NCI-H1930 (cell line): ENCODE data around the gene DAPP1.
"Not testable (repeated sequence)": the region's sequence is repeated elsewhere in the genome, so short reads cannot be mapped to it uniquely, and the experiment has no call there.

ENCODE experiments used
- DNase-seq, 2 experiments: peaks; one replicate each; lab custom pipeline; 2025; lab: John Stamatoyannopoulos, UW

The DAPP1 gene, protein sequence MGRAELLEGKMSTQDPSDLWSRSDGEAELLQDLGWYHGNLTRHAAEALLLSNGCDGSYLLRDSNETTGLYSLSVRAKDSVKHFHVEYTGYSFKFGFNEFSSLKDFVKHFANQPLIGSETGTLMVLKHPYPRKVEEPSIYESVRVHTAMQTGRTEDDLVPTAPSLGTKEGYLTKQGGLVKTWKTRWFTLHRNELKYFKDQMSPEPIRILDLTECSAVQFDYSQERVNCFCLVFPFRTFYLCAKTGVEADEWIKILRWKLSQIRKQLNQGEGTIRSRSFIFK

DNA sequence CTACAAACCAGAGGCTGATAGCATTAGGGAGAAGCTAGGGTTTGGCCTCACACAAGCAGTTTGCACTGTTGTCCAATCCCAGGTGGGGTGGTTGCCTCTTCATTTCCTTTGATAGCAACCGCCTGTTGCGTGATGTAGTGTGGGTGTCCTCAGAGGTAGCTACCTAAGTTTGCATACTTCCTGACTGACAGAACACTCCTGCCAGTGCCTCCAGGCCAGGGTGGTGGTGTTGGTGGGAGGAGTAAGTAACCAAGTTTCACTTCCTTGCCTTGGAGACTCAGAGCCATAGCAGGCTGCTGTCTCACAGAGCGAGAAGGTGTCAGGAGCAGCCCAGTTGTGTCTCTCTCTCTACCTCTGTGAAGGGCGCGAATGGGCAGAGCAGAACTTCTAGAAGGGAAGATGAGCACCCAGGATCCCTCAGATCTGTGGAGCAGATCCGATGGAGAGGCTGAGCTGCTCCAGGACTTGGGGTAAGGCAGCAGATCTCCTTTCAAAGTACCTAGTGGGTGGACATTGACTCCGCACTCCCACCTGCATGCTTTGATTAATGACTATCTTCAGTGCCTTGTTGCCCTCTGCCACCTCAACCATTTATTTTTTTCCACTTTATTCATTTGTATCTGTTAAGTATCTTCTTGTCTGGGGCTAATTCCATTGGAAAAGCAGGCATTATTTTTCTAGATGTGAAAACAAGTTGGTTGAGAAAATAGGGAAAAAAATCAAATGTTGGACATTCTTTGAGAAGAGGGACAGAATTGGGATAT is at the start of gene DAPP1:
TSS of gene DAPP1 (plus strand) at position 283 of the 764 bp plus-strand sequence. CDS start at position 370, 87 bp downstream.
- DNase-seq = no peak

DNA sequence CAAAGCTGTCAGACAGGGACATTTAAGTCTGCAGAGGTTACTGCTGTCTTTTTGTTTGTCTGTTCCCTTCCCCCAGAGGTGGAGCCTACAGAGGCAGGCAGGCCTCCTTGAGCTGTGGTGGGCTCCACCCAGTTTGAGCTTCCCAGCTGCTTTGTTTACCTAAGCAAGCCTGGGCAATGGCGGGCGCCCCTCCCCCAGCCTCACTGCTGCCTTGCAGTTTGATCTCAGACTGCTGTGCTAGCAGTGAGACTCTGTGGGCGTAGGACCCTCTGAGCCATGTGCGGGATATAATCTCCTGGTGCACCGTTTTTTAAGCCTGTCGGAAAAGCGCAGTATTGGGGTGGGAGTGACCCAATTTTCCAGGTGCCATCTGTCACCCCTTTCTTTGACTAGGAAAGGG is 45.8 kb upstream of the DAPP1 start:
- DNase-seq = not testable (repeated sequence)

DNA sequence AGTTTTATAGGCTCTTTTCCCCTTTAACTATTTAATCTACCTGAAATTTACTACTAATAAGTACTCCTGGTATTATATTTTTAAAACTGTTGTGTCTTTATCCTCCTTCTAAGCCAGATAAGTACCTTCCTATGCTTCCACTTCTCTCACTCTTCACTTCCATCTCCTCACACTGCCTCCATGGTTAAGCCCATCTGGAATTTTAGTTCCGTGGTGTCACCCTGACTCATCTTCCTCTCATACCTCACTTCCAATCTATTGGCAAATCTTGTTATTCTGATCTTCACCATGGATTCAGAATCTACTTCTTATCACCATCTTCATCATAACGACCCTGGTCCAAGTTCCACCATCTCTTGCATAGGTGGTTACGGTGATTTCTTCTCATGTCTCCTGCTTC is 32.7 kb upstream of the DAPP1 start:
- DNase-seq = no peak

DNA sequence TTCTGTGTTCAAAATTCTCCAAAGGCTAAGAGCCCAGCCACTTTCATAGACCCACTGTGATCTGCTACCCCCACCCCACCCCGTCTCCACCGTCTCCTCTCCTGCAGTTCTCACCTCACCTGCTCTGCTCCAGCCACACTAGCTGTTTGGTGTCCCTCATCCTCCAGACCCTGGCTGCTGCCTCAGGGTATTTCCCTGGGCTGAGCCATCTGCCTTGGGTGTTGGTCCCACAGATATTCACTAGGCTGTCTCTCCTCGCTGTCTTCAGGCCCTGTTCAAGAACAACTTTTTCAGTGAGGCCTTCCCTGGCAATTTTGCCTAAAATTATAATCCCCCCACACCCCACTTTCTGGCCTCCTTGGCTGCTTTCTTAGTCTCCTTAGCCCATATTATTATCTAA is 31.8 kb upstream of the DAPP1 start:
- DNase-seq = no peak

DNA sequence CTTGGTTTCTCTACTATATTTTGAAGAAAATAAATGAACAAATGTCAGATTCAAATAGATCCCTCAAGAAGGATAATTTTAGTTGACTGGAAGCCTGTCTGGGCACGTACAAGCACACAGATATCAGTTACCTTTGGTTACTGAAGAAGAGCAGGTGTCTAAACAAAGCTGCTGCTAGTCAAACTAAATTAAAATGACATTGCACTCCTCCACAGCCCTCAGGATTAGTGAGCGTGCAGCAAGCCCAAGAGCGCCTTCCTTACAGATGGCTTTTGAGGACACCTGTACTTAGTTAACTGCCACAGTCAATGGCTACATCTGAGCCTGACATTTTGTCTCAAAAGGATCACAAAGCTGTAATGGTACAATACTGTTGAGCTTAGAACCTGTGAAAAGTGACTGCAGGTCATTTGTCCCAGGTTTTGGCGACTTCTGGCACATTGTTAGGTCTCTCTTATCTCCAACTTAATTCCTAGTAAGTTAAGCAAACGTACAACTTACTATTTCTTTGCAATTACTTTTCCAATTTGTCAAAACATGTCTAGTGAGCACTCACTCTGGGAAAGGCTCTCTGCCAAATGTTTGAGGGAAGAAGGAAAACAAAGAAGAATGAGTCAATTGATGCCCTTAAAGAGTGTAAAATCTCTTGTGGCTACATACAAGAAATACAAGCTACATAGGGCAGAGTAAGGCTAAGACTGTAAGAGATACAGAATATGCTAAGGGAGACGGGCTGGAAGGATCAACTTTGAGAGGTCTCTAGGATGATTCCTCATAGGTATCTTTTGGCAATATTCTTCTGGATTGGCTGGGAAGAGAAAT is 25.6 kb upstream of the DAPP1 start:
- peak; percentile 38 to 68 for DNase-seq

DNA sequence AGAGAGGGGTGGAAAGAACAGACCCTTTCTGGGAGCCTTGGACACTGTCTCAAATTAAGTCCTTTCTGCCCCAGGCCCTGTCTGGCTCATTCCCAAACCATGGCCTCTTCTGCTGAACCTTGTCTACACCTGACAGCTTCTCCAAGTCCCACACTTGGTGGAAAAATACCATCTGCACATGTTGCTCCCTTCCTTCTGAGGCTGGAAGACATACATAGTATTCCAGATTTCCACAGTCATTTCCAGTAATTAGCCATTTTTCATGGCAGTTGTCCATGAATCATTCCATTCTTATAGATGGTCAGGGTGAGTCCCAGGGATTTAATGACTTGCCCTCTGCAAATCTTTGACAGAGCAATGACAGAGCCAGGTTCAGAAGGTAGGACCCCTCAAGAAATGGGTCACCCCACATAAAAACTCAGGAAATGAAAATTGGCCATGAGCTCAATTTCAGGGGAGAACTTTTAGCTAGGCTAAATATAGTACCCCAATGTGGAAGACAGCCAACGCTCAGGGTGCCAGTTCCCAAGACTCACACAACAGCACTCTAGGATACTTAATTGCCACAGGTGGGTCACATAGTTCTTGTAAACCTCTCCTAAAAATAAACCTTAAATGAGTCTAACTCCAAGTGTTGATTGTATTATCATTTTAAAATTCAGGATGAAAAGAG is 16.2 kb upstream of the DAPP1 start:
- no peak for DNase-seq

DNA sequence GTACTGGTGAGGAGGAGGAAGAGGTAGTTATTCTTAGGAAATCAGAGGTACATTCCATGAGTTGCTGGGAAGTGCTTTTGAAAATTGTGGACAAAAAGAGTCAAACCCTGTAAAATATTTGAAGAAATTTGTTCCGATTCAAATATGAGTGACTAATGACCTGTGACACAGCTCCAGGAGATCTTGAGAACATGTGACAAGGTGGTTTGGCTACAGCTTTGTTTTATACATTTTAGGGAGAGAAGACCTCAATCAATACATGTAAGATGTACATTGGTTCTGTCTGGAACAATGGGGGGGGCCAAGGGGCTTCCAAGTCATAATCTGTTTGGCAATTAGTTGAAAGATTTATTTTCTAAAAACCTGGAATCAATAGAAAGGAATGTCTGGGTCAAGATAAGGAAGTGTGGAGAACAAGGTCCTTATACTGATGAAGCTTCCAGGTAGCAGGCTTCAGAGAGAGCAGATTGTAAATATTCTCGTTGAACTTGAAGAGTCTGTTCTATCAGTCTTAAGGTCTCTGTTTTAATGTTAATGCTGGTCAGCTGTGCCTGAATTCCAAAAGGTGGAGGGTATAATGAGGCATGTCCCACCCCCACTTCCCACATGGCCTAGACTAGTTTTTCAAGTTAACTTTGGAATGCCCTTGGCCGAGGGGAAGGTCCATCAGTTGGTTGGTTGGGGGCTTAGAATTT is 15.5 kb upstream of the DAPP1 start:
- DNase-seq = no peak

DNA sequence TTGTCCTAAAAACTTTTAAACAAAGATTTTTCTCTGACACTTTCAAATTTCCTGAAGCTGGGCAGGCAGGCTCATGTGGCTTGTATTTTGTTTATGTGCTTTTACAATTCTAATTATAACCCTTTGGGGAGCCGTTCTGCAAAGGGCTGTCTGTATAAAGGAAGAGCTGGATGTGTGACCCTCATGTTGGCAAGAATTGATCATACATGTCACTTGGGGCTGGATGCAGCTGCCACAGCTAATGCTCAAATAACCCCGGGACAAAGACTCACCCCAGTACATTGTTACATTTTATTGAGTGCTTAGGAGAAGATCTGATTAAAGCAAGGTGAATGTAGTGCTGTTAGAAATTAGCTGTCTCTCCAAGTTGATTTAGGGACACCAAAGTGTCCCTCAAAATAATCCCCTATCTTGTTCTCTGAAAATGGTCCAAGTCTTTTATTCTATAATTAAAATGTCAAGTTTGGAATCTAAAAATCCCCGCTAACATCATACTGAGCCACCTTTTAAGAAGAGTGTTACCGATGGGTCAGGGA is 13.0 kb upstream of the DAPP1 start:
- DNase-seq = peak; percentile 55 to 70

DNA sequence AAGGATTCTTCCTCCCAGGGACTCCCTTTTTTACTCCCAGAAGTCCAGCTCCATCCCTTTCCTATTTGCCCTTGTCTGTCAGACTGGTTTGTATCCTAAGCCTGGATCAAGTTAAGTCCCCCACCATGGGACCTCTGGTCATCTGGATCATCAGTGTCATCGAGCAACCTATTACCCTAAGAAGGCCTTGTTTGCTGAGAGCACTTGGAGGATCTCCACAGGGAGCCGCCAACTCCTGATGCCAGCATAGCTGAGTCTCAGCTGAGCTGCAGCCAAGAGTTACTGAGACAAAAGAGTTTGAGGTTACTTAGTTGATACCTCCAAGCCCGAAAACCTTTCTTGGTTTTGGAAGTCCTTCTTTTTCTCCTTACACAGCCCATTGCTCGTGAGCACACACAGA is 10.1 kb upstream of the DAPP1 start:
- no peak for DNase-seq

DNA sequence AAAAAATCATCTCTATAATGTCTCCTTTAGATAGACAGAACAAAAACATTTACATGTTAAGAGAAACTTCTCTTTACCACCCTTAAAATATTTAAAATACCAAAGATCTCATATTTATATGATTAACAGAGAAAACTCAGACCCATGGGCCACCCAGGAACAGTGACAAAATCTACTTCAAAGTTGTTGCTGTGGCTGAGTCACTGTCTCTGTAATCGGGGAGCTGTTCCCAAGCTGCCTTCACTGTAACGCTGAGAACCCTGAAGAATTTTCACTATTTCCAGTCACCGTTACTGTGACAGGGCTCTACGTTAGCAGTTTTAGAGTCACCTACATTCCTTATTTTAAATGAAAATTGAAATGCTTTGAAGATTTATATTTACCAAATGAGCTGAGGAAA is 9.0 kb upstream of the DAPP1 start:
- no peak for DNase-seq

DNA sequence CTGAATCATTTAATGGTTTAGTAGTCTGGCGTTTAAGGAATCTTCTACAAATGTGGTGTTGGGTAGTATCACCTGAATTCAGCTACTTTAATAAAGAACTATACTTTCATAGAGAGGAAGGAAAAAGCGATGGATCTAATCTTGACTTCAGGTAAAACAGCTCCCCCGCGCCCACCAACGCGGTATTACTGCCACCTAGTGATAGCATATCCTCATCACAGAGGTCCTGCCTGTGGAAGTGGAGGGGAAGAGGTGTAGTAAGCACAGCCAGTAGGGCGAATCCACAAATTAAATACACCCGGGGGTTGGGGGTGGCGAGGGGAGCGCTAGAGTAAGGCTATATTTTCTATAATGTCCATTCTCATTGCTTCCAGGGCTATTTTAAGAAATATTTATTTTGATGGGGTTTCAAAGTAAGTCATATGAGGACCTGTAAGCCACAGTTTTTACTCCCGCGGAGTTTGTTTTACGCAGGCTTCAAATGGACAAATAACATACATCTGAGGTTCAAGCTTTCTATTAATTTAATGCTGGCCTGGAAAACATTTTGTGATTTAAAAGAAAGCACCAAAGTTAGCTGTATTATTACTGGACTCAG is 8.3 kb upstream of the DAPP1 start:
- no peak for DNase-seq

DNA sequence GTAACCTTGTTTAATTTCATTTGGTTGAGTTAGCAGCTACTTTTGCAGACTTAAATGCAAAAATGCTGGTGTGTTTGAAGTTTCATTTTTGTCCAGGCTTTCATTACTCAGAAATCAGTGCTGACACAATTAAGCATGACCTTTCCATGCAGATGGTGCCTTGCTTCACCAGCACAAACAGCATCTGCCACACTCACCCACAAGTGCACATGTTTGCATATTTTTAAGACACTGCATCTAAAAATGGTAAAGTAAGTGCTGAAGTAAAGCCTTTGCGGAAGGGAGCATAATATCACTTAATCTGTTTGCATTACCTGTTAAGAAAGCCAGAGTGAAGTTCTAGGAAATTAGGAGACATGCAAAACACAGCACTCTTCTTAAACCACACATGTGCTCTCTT is 7.3 kb upstream of the DAPP1 start:
- no peak for DNase-seq

DNA sequence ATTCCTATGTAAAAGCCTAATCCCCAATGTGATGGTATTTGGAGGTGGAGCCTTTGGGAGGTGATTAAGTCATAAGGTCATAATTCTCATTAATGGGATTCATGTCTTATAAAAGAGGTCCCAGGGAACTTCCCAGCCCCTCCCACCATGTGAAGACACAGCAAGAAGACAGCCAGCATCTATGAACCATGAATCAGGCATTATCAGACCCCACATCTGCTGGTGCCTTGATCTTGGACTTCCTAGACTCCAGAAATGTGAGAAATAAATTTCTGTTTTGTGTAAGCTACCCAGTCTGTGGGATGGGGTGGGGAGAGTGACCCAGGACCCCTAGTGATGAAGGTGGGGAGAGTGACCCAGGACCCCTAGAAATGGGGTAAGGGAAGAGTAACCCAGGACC is 6.1 kb upstream of the DAPP1 start:
- no peak for DNase-seq

DNA sequence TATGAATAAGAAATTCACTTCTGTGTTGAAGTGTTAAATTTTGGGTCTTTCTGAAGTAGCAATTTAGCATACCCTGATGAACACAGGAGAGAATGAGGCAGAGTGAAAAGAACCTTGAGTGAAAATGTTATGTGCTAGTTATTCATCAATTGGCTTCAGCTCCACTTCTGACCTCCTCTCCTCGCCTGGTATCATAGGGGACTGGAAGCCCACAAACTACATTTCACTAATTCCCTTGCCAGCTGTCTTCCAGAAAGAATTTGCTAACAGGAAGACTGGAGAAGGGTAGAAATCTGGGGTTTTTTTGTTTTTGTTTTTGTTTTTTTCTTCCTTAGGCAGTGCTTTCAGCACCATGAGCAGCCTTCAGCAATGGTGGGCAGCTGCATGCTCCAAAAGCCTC is 5.5 kb upstream of the DAPP1 start:
- DNase-seq = no peak

DNA sequence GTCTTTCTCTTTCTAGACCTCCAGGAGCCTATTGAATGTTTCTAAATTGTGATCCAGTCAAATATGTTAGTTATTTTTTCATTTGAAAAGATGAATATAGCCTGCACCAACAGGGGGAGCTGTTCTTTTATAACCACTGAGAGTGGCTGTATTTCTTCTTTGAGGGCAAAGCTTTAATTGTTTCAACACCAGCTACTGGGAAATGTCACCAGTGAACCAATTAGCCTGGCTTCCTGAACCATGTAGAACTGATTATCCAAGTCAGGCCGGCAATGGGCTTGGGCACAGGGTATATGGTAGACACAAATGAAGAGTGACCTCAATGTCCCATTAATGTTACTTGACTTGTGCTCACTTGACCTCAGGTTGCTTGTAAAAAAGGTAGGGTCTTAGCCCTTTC is 4.8 kb upstream of the DAPP1 start:
- peak in 1 of 2 experiments; percentile 2 for DNase-seq

DNA sequence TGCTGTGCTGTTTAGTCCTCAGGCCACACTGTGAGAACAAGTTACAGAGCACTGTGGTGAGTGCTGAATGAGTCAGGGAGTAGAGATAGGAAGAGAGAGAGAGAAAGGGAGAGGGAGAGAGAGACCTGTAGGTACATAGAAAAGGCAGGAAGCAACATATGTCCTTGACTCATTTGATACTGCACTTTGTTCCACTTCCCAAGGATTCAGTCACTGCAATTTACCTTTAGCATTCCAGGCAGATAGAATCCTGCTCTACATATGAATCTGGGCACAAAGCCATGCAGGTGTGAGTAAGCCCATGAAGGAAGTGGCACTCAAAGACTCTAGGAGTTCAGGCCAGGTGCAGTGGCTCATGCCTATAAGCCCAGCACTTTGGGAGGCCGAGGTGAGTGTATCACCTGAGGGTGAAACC is 1.0 kb upstream of the DAPP1 start:
- no peak for DNase-seq

DNA sequence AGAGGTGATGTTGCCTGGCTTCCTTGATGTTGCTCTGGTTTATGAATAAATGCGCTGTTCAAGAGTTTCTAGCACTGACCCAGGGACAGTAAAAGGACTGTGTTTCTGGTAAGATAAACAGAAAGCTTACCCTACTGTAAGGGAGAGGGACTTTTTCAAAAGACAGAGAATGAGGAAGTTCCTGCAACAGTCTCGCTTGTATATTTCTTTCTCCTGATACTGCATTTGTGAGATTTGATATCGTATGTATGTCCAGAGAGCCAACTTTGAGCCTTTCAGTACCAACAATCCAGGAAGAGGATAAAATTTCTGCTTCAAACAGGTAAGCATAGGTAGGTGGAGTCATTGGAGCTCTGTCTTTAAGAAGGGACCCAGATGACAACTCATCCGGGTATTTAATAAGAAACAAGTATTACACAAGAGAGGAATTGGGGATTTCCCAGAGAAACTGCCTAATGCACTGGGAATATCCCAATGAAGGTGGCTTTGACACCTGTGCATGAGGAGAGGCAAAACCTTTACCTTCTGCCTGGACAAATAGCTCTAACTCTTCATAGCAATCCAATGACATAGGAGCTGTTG is 773 bp downstream of the DAPP1 start:
- no peak for DNase-seq

DNA sequence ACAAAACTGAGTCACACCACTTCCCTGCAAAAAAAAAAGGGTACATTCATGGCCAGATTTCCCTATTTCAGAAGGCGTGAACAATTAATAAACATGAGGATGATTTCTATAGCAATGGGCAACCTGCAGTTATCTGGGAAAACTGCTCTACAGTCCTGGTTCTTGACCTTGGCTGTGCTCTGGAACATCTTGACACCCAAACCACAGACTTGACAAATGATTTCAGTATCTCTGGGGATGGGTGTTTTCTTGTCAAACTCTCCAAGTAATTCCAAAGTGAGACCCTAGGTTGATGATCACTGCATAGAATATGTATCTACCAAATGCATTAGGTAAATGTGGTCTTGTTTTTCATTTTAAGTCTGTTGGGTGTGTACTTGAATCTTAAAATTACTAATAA is 2.0 kb downstream of the DAPP1 start:
- DNase-seq = no peak

DNA sequence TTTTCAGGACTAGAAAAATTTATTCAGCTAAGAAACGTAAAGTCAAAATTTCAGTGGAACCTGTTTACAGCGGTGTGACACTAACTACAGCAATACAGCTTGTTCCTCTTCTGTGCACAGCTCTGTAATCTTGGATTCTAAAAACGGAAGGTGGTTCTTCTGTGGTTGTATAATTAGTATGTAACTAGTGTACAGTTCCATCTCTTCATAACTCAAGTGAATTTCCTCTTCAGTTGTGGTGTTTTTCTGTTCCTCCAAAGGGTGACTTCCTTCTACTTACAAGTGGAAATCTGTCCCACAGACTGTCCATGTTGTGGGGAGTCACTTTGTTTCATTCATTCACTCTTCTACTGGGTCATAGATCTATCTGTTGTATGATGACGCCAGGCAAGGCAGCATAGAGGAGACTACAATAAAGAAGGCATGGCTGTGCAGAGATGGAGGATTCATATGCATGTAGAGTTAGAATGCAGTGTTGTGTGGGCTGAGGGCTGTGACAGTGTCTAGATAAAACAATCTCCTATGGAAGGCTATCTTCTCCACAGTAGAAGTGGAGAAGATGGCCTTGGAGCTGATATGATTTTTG is 5.4 kb downstream of the DAPP1 start:
- DNase-seq = no peak

DNA sequence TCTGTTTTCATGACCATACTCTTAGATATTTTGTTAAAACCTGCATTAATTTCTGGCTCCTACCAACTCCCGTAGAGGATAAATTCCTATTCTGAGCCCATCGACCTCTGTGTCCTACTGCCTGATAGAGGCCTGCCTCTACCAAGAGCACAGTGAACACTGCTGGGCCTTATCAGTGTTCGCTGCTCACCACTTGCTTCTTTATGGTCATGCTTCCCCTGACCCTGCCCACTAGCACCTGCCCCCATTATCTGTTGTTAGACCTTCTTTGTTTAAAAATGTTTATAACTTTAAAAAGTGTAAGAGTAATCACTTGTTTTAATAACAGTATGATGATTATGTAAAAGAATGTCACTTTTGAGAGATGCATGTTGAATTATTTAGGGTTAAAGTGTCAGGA is 6.1 kb downstream of the DAPP1 start:
- DNase-seq = no peak
